ENCODE data around the gene NECTIN2.
"Not testable (repeated sequence)": the region's sequence is repeated elsewhere in the genome, so short reads cannot be mapped to it uniquely, and the experiment has no call there.

The NECTIN2 gene

DNA sequence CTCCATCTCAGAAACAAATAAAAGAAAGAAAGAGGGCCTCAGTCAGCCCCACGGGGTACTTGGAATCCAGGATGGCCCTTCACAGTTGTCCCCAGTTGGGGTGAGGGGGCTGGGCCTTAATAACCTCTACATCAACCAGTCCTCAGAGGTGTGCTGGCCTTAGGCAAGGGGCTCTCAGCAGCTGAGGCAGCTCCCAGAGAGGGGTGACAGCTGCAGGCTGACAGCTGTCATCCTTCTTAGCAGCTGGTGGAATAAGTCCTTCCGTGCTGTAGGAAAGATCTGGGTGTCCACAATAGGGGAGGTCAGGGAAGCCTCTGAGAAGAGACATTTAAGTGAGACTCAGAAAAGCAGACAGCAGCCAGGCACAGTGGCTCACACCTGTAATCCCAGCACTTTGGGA, 29.8 kb upstream of the NECTIN2 start:
- DNase-seq (ENCODE audit: low read depth in 2 of 3, low spot score in 1 of 3): no peak

DNA sequence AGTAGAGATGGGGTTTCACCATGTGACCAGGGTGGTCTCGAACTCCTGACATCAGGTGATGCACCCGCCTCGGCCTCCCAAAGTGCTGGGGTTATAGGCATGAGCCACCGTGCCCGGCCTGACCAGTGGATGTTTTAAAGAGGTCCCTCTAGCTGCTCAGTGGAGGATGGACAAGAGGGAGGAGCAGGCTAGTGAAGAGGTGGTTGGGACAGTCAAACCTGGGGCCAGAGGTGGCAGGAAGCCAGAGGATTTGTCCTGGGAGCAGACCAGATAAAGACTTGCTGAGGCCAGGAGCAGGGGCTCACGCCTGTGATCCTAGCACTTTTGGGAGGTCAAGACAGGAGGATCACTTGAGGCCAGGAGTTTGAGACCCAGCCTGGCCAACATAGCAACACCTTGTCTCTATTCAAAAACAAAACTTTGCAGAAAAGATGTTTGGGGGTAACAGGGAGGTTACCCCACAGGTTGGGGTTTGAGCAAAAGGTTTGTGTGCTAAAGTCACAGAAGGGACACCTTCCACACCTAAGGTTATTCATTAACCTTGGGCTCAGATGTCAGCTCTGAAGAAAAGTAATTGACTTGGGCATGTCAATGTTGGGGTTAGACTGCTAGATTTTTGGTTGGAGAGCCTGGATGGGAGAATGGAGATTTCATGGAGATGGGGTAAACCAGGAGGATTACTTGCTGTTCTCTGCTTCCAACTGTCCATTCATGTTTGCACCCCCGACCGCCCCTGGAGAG, 28.2 kb upstream of the NECTIN2 start:
- no peak for DNase-seq (ENCODE audit: low read depth in 2 of 3, low spot score in 1 of 3)

DNA sequence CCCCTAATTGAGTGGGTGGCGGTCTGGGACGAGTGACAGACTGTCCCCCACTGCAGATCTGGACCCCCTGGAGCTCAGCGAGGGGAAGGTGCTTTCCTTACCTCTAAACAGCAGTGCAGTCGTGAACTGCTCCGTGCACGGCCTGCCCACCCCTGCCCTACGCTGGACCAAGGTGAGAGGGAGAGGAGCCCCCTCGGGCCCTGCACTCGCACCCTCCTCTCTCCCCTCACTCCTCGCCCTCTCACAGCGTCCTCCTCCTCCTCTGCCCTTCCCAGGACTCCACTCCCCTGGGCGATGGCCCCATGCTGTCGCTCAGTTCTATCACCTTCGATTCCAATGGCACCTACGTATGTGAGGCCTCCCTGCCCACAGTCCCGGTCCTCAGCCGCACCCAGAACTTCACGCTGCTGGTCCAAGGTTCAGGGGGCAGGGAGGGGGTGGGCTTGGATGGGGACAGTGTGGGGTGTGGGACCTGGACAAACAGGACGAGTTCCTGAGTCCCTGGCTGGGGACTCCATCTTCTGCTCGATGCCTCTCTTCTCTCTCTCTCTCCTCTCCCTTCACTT, 27.5 kb upstream of the NECTIN2 start:
- no peak for DNase-seq (ENCODE audit: low read depth in 2 of 3, low spot score in 1 of 3)

DNA sequence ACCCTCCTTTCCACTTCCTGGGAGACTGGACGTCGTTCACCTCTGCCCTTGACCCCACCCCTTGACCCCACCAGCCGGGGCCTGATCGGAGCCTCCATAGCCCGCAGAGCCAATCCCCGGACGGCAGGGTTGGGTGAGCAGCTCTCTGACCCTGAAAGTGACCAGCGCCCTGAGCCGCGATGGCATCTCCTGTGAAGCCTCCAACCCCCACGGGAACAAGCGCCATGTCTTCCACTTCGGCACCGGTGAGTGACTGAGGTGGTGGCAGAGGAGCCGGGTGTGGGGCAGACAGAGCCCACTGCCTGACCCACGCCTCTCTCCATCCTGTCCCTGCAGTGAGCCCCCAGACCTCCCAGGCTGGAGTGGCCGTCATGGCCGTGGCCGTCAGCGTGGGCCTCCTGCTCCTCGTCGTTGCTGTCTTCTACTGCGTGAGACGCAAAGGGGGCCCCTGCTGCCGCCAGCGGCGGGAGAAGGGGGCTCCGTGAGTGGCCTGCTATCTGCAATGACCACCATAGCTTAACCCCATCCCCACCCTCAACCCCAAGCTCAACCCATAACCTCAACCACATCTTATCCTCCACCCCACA, 26.8 kb upstream of the NECTIN2 start:
- DNase-seq (ENCODE audit: low read depth in 2 of 3, low spot score in 1 of 3): no peak

DNA sequence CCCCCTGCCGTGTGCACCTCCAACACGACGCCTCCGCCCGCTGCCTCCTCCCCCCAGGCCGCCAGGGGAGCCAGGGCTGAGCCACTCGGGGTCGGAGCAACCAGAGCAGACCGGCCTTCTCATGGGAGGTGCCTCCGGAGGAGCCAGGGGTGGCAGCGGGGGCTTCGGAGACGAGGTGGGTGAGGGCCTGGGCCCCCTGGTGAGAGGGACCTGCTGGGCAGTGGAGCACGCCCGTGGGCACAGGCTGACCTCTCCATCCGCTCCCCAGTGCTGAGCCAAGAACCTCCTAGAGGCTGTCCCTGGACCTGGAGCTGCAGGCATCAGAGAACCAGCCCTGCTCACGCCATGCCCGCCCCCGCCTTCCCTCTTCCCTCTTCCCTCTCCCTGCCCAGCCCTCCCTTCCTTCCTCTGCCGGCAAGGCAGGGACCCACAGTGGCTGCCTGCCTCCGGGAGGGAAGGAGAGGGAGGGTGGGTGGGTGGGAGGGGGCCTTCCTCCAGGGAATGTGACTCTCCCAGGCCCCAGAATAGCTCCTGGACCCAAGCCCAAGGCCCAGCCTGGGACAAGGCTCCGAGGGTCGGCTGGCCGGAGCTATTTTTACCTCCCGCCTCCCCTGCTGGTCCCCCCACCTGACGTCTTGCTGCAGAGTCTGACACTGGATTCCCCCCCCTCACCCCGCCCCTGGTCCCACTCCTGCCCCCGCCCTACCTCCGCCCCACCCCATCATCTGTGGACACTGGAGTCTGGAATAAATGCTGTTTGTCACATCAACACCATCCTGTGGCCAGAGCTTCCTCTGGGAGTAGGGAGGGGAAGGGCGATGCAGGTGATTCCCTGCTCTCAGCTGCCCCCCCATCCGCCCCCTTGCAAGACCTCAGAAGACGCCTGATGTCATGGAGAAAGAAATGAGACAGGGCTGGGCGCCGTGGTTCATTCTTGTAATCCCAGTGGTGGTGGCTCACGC, 25.2 kb upstream of the NECTIN2 start:
- DNase-seq (ENCODE audit: low read depth in 2 of 3, low spot score in 1 of 3): no peak

DNA sequence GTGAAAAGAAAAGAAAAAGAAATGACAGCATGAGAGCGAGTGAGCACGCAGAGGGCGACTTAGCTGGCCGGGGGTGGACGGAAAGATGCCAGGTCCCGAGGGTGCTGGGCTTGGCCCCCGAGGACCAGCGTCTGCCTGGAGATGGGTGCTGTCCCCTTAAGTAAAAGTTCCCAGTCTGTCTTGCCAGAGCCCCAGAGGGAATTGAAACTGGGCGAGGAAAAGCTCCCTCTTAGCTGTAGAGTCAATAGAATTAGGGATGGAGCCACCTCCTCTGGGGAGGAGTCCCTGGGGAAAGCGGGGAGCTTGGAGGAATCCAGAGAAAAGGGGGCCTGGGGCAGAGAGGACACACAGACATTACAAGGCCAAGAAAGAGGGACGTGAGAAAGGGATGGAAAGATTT, 23.9 kb upstream of the NECTIN2 start:
- no peak for DNase-seq (ENCODE audit: low read depth in 2 of 3, low spot score in 1 of 3)

DNA sequence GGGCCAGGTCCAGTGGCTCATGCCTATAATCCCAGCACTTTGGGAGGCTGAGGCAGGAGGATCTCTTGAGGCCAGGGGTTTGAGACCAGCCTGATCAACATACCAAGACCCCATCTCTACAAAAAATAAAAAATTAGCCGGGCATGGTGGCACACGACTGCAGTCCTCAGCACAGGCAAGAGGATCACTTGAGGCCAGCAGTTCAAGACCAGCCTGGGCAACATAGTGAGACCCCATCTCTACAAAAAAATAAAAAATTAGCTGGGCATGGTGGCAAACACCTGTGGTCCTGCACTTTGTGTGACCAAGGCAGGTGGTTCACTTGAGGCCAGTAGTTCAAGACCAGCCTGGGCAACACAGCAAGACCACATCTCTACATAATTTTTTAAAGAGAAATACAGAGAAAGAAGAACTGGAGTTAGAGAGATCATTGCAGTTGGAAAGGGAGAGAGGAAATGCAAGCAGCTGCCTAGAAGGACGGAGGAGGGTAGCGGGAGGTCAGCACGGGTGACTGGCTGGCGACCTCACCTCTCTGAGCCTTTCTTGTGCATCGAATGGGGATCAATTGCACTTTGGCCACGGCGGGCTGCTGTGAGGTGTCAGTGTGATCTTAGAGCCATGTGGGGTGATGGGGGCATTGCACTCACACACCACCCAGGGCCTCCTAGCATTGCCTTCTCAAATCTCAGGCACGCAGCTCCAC, 23.3 kb upstream of the NECTIN2 start:
- no peak for DNase-seq (ENCODE audit: low read depth in 2 of 3, low spot score in 1 of 3)

DNA sequence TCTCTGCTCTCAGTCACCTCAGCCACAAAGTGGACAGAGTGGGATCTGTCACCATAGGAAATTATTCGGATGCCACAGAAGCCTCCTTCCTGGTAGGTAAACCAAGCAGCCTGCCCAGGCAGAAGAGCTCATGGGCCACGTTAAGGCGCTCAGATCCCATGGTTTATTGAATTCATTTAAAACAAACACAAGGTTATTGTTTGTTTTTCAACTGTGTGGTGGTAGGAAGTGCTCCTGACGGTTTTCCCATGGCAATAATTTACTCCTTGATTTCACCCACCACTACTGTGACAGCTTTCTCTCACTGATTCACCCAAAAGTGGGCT, 22.8 kb upstream of the NECTIN2 start:
- no peak for DNase-seq (ENCODE audit: low read depth in 2 of 3, low spot score in 1 of 3)

DNA sequence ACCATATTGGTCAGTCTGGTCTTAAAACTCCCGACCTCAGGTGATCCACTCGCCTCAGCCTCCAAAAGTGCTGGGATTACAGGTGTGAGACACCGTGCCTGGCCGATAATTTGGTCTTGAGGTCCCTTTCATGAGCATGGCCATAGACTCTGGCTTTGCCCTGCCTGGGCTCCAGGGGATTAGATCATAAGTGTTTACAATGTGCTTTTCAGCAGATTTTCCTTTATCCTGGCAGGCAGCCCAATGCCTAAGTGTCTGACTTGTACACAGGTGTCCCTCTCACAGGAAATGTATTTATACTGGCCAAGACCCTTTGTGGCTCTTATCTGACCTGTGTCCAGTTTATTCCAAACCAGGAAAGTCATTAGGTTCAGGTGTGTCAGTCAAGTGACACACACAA, 21.3 kb upstream of the NECTIN2 start:
- DNase-seq (ENCODE audit: low read depth in 2 of 3, low spot score in 1 of 3): no peak

DNA sequence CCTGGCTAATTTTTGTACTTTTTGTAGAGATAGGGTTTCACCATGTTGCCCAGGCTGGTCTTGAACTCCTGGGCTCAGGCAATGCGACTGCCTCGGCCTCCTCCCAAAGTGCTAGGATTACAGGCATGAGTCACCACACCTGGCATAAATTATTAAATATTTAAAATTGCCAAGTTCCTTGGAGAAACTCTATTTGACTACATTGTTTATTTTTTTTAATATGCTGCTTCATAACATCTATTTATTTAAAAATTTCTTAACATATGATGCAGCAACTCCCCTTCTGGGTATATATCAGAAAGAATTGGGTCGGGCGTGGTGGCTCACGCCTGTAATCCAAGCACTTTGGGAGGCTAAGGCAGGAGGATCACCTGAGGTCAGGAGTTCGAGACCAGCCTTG, 13.2 kb upstream of the NECTIN2 start:
- DNase-seq (ENCODE audit: low read depth in 2 of 3, low spot score in 1 of 3): not testable (repeated sequence)

DNA sequence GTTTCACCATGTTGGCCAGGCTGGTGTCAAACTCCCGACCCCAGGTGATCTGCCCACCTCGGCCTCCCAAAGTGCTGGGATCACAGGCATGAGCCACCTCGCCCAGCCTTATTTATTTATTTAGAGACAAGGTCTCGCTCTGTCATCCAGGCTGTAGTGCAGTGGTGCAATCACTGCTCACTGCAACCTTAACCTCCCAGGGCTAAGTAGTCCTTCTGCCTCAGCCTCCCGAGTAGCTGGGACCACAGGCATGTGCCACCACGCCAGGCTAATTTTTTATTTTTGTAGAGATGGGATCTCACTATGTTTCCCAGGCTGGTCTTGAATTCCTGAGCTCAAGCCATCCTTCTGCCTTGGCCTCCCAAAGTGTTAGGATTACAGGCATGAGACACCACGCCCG, 11.7 kb upstream of the NECTIN2 start:
- not testable (repeated sequence) for DNase-seq (ENCODE audit: low read depth in 2 of 3, low spot score in 1 of 3)

DNA sequence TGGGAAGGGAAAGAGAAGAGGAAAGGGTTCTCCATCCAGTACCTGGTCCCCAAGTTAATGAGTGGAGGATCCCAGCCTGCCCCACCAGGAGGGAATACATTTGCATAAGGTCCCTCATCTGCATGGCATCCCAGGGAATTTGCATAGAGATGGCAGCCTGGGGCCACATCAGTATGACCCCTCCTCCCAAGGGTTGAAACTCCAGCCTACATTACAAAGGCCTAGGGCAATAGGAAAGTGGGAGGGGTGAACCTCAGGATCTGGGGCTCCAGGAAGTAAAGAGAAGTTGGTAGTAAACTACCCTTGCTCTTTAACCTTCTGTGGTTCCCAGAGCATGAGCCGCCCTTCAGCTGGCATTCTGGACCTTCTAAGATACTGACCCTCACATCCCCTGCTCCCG, 6.8 kb upstream of the NECTIN2 start:
- DNase-seq (ENCODE audit: low read depth in 2 of 3, low spot score in 1 of 3): no peak

DNA sequence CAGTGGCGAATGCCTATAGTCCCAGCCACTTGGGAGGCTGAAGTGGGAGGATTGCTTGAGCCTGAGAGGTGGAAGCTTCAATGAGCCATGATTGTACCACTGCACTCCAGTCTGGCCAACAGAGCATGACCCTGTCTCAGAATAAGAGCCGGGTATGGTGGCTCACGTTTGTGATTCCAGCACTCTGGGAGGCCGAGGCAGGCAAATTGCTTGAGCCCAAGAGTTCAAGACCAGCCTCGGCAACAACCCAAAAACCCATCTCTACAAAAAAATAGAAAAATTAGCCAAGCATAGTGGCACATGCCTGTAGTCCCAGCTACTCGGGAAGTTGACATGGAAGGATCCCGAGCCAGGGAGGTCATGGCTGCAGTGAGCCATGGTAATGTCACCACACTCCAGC, 5.3 kb upstream of the NECTIN2 start:
- DNase-seq (ENCODE audit: low read depth in 2 of 3, low spot score in 1 of 3): no peak

DNA sequence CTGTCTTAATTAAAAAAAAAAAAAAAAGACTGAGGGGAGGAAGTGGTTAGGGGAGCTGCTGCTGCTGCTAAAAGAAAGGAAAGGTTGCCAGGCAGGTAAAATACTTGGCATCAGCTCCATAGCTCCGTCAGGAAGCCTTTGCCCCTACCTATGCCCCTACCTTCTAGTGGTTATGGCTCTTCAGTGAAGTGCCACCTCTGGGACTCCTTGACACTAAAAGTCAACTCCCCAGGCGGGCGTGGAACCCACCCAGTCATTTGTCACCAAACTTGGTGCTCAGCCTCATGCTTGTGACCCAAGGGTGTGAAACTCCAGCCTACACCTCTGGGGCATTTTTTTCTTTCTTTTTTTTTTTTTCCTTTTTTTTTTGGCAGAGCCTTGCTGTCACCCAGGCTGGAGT, 4.9 kb upstream of the NECTIN2 start:
- no peak for DNase-seq (ENCODE audit: low read depth in 2 of 3, low spot score in 1 of 3)

DNA sequence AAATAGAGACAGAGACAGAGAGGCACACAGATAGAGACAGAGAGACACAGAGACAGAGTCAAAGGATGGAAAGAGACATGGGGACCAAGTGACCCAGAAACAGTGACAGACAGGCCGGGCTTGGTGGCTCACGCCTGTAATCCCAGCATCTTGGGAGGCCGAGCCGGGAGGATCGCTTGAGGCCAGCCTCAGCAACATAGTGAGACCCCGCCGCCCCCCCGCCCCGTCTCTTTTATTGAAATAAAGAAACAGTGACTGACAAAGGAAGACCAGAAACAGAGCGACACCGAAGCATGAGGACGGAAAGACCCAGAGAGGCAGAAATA, 848 bp upstream of the NECTIN2 start:
- no peak for DNase-seq (ENCODE audit: low read depth in 2 of 3, low spot score in 1 of 3)

DNA sequence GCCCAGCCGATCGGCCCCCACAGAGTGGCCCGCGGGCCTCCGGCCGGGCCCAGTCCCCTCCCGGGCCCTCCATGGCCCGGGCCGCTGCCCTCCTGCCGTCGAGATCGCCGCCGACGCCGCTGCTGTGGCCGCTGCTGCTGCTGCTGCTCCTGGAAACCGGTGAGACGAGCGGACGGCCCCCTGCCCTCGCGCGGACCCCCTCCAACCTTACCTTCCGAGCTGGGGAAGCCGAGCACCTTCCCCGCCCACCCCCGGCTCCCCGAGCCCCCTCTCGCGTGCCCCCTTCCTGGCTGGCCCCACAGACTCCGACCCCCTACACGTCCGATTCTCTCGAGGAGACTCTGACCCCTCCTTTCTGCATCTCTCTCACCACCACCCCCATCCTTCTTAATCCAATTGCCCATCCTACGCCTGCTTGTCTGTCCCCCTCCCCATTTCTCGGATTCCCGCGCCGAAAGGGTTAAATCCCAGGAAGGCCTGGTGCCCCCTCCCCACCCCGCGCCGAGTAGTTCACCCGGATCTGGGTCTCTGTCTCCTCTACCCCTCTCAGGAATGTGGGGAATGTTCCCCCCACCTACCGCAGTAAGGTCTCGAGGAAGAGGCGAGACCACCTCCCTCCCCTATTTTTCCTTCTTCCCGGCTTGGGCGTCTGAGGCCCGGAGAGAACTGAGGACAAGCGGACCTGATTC, 502 bp downstream of the NECTIN2 start:
- no peak for DNase-seq (ENCODE audit: low read depth in 2 of 3, low spot score in 1 of 3)

DNA sequence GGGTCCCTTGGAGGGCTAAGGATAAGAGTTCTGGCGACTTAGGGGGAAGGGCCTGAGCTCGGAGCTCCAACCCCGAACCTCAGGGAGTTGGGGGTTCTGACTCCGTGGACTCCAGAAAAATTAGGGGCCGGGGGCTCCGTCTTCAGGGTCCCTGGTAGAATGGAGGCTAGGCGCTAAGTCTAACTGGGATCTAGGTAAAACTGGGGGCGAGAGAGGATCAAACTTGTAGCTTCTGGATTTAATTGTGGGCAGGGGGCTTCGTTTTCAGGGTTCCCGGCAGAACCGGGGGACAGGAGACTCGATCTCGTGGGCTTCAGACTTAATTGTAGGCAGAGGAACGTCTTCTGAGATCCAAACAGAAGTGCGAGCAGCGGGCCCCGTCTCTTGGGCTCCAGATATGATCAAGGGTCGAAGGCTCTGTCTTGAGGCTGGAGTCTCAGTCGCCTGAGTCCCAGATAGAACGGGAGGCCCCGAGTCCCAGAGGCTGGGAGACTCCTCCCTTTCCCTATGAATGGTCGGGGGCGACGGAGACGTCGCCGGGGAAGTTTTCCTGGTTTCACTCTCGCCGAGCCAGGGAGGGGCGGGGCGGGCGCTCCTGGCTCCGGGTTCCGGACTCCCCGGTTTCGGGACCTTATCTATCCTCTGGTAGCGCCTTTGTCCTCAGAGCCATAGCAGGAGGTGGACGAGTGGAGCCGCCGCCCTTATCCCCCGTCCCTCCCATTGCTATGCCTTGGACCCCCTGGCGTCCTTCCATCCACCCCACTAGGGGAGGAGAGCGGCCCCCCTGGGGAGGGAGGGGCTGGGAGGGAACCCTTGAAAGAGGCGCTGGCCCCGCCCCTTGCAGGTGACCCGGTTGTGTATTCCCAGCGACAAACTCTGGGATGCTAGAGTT, 1.3 kb downstream of the NECTIN2 start:
- DNase-seq (ENCODE audit: low read depth in 2 of 3, low spot score in 1 of 3): no peak

DNA sequence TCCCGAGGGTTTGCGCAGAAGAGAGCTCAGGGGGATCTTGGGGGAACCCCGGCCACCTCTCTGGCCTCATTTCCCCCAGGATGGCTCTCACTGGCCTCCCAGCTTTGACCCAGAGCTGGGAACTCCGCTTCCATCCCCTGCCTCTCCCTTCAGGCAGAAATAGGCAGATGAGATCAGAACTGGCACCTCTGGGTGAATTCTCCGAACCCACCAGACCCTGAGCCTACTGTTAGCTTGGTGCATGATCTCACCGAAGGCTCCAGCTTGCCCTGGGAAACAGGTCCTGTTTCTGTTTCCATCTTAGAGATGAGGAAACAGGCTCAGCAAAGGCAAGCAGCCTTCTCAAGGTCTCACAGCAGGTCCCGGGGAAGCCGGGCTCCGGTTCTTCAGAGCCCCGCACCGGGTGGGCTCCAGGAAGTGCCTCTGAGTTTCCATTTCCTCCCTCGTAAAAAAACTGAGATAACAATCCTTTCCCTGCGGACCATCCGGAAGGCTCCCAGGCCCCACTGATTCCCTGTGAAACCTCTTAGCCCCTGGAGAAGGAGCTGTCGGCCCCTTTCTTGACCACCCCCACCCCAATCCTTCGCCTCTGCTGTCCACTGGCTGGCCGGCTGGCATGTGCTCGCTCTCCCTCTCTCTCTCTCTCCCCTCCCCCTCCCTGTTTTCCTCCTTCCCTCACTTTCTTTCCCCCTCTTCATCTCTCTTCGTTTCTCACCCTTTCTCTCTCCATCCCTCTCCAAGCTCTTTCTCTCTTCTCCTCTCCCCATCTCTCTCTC, 2.1 kb downstream of the NECTIN2 start:
- no peak for DNase-seq (ENCODE audit: low read depth in 2 of 3, low spot score in 1 of 3)

DNA sequence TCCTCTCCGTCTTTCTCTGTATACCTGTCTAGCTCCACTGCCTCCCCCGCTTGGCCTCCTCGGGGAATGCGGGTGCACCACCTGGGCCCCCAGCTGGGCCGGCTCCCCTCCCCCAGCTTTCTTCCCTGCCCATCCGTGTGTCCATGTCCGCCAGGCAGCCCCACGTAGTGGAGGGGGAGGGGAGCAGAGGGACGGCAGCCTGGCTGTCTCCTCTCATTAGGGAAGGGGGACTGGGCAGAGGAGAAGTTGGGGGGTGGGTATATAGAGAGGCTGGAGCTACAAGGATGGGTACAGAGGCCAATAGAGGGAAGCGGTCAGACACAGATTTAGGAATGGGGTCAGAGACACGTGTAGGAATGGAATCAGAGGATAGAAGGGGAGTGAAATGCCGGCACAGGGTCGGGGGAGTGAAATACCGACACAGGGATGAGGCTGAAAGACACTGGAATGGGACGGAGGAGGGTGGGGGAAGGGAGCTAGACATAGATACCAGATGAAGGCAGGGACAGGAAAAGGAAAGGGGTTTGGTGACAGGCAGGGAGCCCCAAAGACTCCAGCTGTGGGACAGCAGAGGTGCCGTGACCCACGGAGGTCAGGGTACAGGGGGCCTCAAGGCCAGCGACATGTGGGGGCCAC, 2.8 kb downstream of the NECTIN2 start:
- DNase-seq (ENCODE audit: low read depth in 2 of 3, low spot score in 1 of 3): no peak

Measured in stimulated activated CD4-positive, alpha-beta T cell treated with anti-CD3 and anti-CD28 coated beads, Interleukin-12 subunit alpha, Interleukin-12 subunit beta, amount 100 ng/mL, for 48 hours (primary cell).